COLO668 (cell line): ENCODE data around the gene VSIG10L.

ENCODE experiments used
- DNase-seq: peaks from one replicate; lab custom pipeline; 2025; ENCODE audit not compliant: unreplicated experiment; lab: John Stamatoyannopoulos, UW

The VSIG10L gene

GRCh38 chr19:51365965-51366388, 24.0 kb upstream of the VSIG10L start, which contains the start of gene ETFB:
Gene ETFB, minus strand, starts transcription at chr19:51366388. Its CDS starts 62 bp downstream, at chr19:51366326.
- no peak for DNase-seq

- peak; percentile 23 for DNase-seq
Observed at GRCh38 chr19:51365211-51365964, 23.4 kb upstream of the VSIG10L start.

GRCh38 chr19:51364200-51365106, 22.5 kb upstream of the VSIG10L start:
- DNase-seq, result peak; percentile 8

GRCh38 chr19:51361239-51361638, 19.3 kb upstream of the VSIG10L start:
- DNase-seq, result no peak

- DNase-seq, result no peak
Observed at GRCh38 chr19:51359294-51359693, 17.4 kb upstream of the VSIG10L start.

- no peak for DNase-seq
Observed at GRCh38 chr19:51357952-51358351, 16.0 kb upstream of the VSIG10L start.

- no peak for DNase-seq
Observed at GRCh38 chr19:51356159-51356801, 14.3 kb upstream of the VSIG10L start.

- no peak for DNase-seq
Observed at GRCh38 chr19:51354742-51355148, 12.8 kb upstream of the VSIG10L start.

GRCh38 chr19:51354103-51354741, 12.3 kb upstream of the VSIG10L start:
- no peak for DNase-seq

- DNase-seq, result no peak
Observed at GRCh38 chr19:51352783-51353360, 10.9 kb upstream of the VSIG10L start.

- DNase-seq, result no peak
Observed at GRCh38 chr19:51351266-51351990, 9.5 kb upstream of the VSIG10L start.

GRCh38 chr19:51347209-51347928, 5.4 kb upstream of the VSIG10L start:
- no peak for DNase-seq

GRCh38 chr19:51346742-51347141, 4.8 kb upstream of the VSIG10L start:
- no peak for DNase-seq

- no peak for DNase-seq
Observed at GRCh38 chr19:51345076-51345620, 3.2 kb upstream of the VSIG10L start.

GRCh38 chr19:51342631-51343569, 961 bp upstream of the VSIG10L start:
- DNase-seq, result no peak

GRCh38 chr19:51341066-51341465, 873 bp downstream of the VSIG10L start:
- DNase-seq, result no peak

GRCh38 chr19:51339687-51340656, 2.0 kb downstream of the VSIG10L start:
- DNase-seq, result peak; percentile 58
